Measurements from ENCODE around the gene ABR. TPM values are rescaled to one million over a fixed set of nuclear protein-coding genes. Genes with fewer than 3 reads are reported as not detected.
"Not testable (repeated sequence)": the region's sequence is repeated elsewhere in the genome, so short reads cannot be mapped to it uniquely, and the experiment has no call there.

The ABR gene
- total RNA-seq, 1 donor from 2014 or later, result 24.5 TPM

GRCh38 chr17:1136748-1137147 is 43.0 kb downstream of the ABR start:
- no peak overlapping the region for H3K9ac ChIP-seq (ENCODE audit: low read depth in 1 of 3, low read length in 3 of 3)
- H3K9me3 ChIP-seq (ENCODE audit: control insufficient read depth in 3 of 3, low read length in 3 of 3), result no peaks in the 10 kb centered on the region

GRCh38 chr17:1134634-1135324 is 45.0 kb downstream of the ABR start:
- H3K27ac ChIP-seq (ENCODE audit: low read depth, low read length), result no peak overlapping the region
- H3K27me3 ChIP-seq (ENCODE audit: control insufficient read depth in 3 of 3, insufficient read depth in 3 of 3, low read length in 3 of 3), result peaks cover 0 to 16% (median 0%) of the 10 kb centered on the region in 3 donors
- H3K4me1 ChIP-seq (ENCODE audit: control insufficient read depth in 3 of 3, insufficient read depth in 3 of 3, low read length in 3 of 3), result peaks cover 0 to 7% (median 4%) of the 10 kb centered on the region in 3 donors
- no peak overlapping the region for H3K4me3 ChIP-seq (ENCODE audit: low read length in 3 of 3)
- H3K36me3 ChIP-seq (ENCODE audit: control insufficient read depth in 3 of 3, insufficient read depth in 3 of 3, low read length in 3 of 3), result no peaks in the 10 kb centered on the region
- H3K9me3 ChIP-seq (ENCODE audit: control insufficient read depth in 3 of 3, low read length in 3 of 3), result no peaks in the 10 kb centered on the region
- no peak overlapping the region for H3K9ac ChIP-seq (ENCODE audit: low read depth in 1 of 3, low read length in 3 of 3)

More at GRCh38 chr17:1136748-1137147, 43.0 kb downstream of the ABR start:
- Histone ChIP-seq H3K27ac (ENCODE audit: low read depth, low read length) (no peak overlapping the region), H3K4me3 (ENCODE audit: low read length in 3 of 3) (no peak overlapping the region), H3K27me3 (ENCODE audit: control insufficient read depth in 3 of 3, insufficient read depth in 3 of 3, low read length in 3 of 3) (peaks cover 0 to 25% (median 7%) of the 10 kb centered on the region in 3 donors), H3K4me1 (ENCODE audit: control insufficient read depth in 3 of 3, insufficient read depth in 3 of 3, low read length in 3 of 3) (peaks cover 0 to 7% (median 4%) of the 10 kb centered on the region in 3 donors), H3K36me3 (ENCODE audit: control insufficient read depth in 3 of 3, insufficient read depth in 3 of 3, low read length in 3 of 3) (no peaks in the 10 kb centered on the region)

DNA sequence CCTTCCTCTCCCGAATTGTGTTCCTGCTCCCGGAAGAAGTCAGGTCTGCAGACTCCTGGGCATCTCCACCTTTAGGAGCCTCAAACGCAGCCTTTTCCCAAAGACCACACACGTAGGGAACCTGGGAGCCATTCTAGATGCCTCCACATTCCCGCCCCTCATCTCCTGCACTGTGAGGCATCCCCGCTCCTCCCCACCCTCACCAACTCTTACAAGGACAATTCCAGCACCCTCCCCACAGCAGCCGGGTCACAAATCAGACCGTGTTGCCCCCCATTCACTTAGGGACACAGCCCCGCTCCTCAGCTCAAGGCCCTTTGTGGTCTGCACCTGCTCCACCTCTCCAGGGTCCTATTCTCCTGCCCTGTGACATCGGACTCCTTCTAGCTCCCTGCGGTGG is 49.6 kb downstream of the ABR start:
- H3K27me3 ChIP-seq (ENCODE audit: control insufficient read depth in 3 of 3, insufficient read depth in 3 of 3, low read length in 3 of 3), result peaks cover 4 to 23% (median 4%) of the 10 kb centered on the region in 3 donors
- no peak overlapping the region for H3K4me3 ChIP-seq (ENCODE audit: low read length in 3 of 3)
- no peaks in the 10 kb centered on the region for H3K36me3 ChIP-seq (ENCODE audit: control insufficient read depth in 3 of 3, insufficient read depth in 3 of 3, low read length in 3 of 3)
- H3K4me1 ChIP-seq (ENCODE audit: control insufficient read depth in 3 of 3, insufficient read depth in 3 of 3, low read length in 3 of 3), result peaks cover 0 to 25% (median 21%) of the 10 kb centered on the region in 3 donors
- H3K9ac ChIP-seq (ENCODE audit: low read depth in 1 of 3, low read length in 3 of 3), result no peak overlapping the region
- no peaks in the 10 kb centered on the region for H3K9me3 ChIP-seq (ENCODE audit: control insufficient read depth in 3 of 3, low read length in 3 of 3)
- no peak overlapping the region for H3K27ac ChIP-seq (ENCODE audit: low read depth, low read length)

DNA sequence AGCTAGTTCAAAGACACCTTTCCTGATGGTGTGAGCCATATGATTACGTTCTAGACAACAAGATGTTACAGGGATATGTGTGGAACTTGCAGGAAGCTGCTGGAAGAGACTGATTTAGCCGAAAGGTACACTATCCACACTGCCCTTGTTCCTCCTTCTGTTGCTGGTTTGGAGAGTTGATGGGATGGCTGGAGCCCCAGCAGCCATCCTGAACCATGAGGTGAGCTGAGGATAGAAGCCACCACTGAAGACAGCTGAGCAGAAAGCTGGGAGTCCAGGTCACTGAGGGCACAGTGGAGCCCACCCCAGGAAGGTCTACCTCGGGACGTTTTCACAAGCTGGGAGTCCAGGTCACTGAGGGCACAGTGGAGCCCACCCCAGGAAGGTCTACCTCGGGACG is 51.3 kb downstream of the ABR start:
- not testable (repeated sequence) for H3K4me3 ChIP-seq (ENCODE audit: low read length in 3 of 3); H3K36me3 ChIP-seq (ENCODE audit: control insufficient read depth in 3 of 3, insufficient read depth in 3 of 3, low read length in 3 of 3); H3K9me3 ChIP-seq (ENCODE audit: control insufficient read depth in 3 of 3, low read length in 3 of 3); H3K27ac ChIP-seq (ENCODE audit: low read depth, low read length); H3K9ac ChIP-seq (ENCODE audit: low read depth in 1 of 3, low read length in 3 of 3)
- Histone ChIP-seq H3K27me3 (ENCODE audit: control insufficient read depth in 3 of 3, insufficient read depth in 3 of 3, low read length in 3 of 3) (peaks cover 14 to 24% (median 15%) of the 10 kb centered on the region in 3 donors), H3K4me1 (ENCODE audit: control insufficient read depth in 3 of 3, insufficient read depth in 3 of 3, low read length in 3 of 3) (peaks cover 2 to 20% (median 20%) of the 10 kb centered on the region in 3 donors)

DNA sequence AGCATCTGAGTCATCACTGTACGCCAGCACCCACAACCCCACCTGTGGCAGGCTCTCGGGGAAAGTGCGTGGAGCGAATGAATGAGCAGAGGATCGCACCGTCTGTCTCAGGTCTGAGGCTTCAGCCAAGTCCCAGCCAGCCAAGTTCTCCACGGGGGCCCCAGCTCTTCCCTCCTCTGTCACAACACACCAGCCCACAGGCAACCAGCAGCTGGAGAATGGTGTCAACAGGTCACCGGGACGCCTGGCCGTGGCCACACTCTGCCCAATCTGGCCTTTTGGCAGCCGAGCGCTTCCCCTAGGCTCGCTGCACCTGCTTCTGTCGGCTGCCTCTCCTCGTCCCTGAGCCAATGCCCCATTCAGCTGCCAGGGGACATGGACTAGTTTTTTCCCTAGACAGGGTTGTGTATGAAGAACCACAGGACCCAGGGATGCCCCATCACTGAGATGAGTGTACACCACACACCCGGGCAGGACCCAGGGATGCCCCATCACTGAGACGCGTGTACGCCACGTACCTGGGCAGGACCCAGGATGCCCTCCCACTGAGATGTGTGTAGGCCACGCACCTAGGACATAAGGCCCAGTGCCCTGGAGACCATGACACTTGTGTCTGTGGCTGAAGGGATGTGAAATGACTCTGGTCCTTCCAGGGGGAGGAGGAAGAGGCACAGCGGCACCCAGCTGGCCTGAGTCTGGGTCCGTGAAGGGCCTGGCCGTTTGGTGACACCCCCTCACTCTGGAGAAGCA is 52.8 kb downstream of the ABR start:
- Histone ChIP-seq H3K9ac (ENCODE audit: low read depth in 1 of 3, low read length in 3 of 3) (no peak overlapping the region), H3K4me1 (ENCODE audit: control insufficient read depth in 3 of 3, insufficient read depth in 3 of 3, low read length in 3 of 3) (peaks cover 10 to 31% (median 25%) of the 10 kb centered on the region in 3 donors), H3K27ac (ENCODE audit: low read depth, low read length) (no peak overlapping the region)

DNA sequence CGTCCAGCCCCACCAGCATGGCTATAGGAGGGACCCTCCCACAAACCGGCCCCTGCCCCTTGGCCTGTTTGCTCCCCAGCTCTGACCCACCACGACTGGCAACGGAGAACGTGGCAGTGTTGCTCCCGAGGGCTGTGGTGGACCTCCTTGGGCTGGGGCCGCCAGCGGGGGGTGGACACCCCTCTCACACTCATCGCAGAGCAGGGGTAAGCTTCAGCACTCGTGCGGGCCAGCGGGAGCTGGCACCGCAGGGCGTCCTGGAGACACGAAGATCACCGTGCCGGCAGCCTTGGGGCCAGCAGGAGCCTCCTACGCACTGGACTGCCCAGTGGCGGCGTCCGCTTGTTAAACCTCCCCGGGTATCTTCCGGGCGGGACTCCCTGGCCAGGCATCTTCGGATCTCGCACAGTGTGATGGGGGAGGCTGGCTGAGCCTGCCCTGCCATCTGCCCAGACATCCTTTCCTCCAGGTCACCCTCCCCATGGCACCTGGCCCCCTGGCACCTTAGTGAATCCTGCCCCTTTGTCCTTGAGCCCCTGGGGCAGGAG is 53.5 kb downstream of the ABR start:
- H3K4me1 ChIP-seq (ENCODE audit: control insufficient read depth in 3 of 3, insufficient read depth in 3 of 3, low read length in 3 of 3), result peaks cover 10 to 31% (median 25%) of the 10 kb centered on the region in 3 donors

More for the DNA sequence above, 52.8 kb downstream of the ABR start:
- Histone ChIP-seq H3K27me3 (ENCODE audit: control insufficient read depth in 3 of 3, insufficient read depth in 3 of 3, low read length in 3 of 3) (peaks cover 14 to 24% (median 18%) of the 10 kb centered on the region in 3 donors), H3K36me3 (ENCODE audit: control insufficient read depth in 3 of 3, insufficient read depth in 3 of 3, low read length in 3 of 3) (peaks cover 0 to 2% (median 0%) of the 10 kb centered on the region in 3 donors), H3K4me3 (ENCODE audit: low read length in 3 of 3) (no peak overlapping the region), H3K9me3 (ENCODE audit: control insufficient read depth in 3 of 3, low read length in 3 of 3) (no peaks in the 10 kb centered on the region)

DNA sequence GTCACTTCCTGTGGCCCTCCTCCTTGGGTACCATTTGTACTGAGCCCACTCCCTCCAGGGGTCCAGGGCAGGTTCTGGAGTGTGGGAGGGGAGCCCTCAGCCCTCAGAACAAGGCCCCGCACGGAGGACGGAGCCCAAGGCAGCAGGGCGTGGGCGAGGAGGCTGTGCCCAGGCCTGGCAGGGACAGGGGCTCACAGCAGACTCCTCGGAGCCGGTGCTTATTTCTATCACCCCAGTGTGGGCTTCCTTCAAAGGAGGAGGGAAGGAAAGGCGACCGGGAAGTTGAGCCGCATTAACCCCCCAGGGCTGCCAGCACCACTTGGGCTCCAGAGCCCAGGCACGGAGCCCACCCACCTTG is 54.0 kb downstream of the ABR start:
- Histone ChIP-seq H3K9me3 (ENCODE audit: control insufficient read depth in 3 of 3, low read length in 3 of 3) (no peaks in the 10 kb centered on the region), H3K4me1 (ENCODE audit: control insufficient read depth in 3 of 3, insufficient read depth in 3 of 3, low read length in 3 of 3) (peaks cover 10 to 31% (median 25%) of the 10 kb centered on the region in 3 donors), H3K9ac (ENCODE audit: low read depth in 1 of 3, low read length in 3 of 3) (peak overlapping the region in 1 of 3 donors; percentile 16), H3K36me3 (ENCODE audit: control insufficient read depth in 3 of 3, insufficient read depth in 3 of 3, low read length in 3 of 3) (peaks cover 0 to 2% (median 0%) of the 10 kb centered on the region in 3 donors), H3K27ac (ENCODE audit: low read depth, low read length) (no peak overlapping the region), H3K4me3 (ENCODE audit: low read length in 3 of 3) (no peak overlapping the region), H3K27me3 (ENCODE audit: control insufficient read depth in 3 of 3, insufficient read depth in 3 of 3, low read length in 3 of 3) (peaks cover 14 to 25% (median 18%) of the 10 kb centered on the region in 3 donors)

More for the DNA sequence above, 53.5 kb downstream of the ABR start:
- no peak overlapping the region for H3K4me3 ChIP-seq (ENCODE audit: low read length in 3 of 3)
- H3K9ac ChIP-seq (ENCODE audit: low read depth in 1 of 3, low read length in 3 of 3), result no peak overlapping the region
- no peaks in the 10 kb centered on the region for H3K9me3 ChIP-seq (ENCODE audit: control insufficient read depth in 3 of 3, low read length in 3 of 3)
- H3K36me3 ChIP-seq (ENCODE audit: control insufficient read depth in 3 of 3, insufficient read depth in 3 of 3, low read length in 3 of 3), result peaks cover 0 to 2% (median 0%) of the 10 kb centered on the region in 3 donors
- no peak overlapping the region for H3K27ac ChIP-seq (ENCODE audit: low read depth, low read length)
- peaks cover 14 to 24% (median 18%) of the 10 kb centered on the region in 3 donors for H3K27me3 ChIP-seq (ENCODE audit: control insufficient read depth in 3 of 3, insufficient read depth in 3 of 3, low read length in 3 of 3)

GRCh38 chr17:1124896-1125787 is 54.6 kb downstream of the ABR start:
- Histone ChIP-seq H3K9me3 (ENCODE audit: control insufficient read depth in 3 of 3, low read length in 3 of 3) (no peaks in the 10 kb centered on the region), H3K36me3 (ENCODE audit: control insufficient read depth in 3 of 3, insufficient read depth in 3 of 3, low read length in 3 of 3) (peaks cover 0 to 2% (median 0%) of the 10 kb centered on the region in 3 donors), H3K4me1 (ENCODE audit: control insufficient read depth in 3 of 3, insufficient read depth in 3 of 3, low read length in 3 of 3) (peaks cover 10 to 31% (median 25%) of the 10 kb centered on the region in 3 donors), H3K27me3 (ENCODE audit: control insufficient read depth in 3 of 3, insufficient read depth in 3 of 3, low read length in 3 of 3) (peaks cover 14 to 29% (median 18%) of the 10 kb centered on the region in 3 donors), H3K4me3 (ENCODE audit: low read length in 3 of 3) (no peak overlapping the region), H3K27ac (ENCODE audit: low read depth, low read length) (no peak overlapping the region), H3K9ac (ENCODE audit: low read depth in 1 of 3, low read length in 3 of 3) (no peak overlapping the region)

- Histone ChIP-seq H3K4me3 (ENCODE audit: low read length in 3 of 3) (no peak overlapping the region), H3K9ac (ENCODE audit: low read depth in 1 of 3, low read length in 3 of 3) (no peak overlapping the region), H3K27me3 (ENCODE audit: control insufficient read depth in 3 of 3, insufficient read depth in 3 of 3, low read length in 3 of 3) (peaks cover 14 to 29% (median 18%) of the 10 kb centered on the region in 3 donors), H3K4me1 (ENCODE audit: control insufficient read depth in 3 of 3, insufficient read depth in 3 of 3, low read length in 3 of 3) (peaks cover 10 to 31% (median 25%) of the 10 kb centered on the region in 3 donors), H3K36me3 (ENCODE audit: control insufficient read depth in 3 of 3, insufficient read depth in 3 of 3, low read length in 3 of 3) (peaks cover 0 to 2% (median 0%) of the 10 kb centered on the region in 3 donors), H3K9me3 (ENCODE audit: control insufficient read depth in 3 of 3, low read length in 3 of 3) (no peaks in the 10 kb centered on the region), H3K27ac (ENCODE audit: low read depth, low read length) (no peak overlapping the region)
These were observed 55.7 kb downstream of the ABR start for GRCh38 chr17:1123921-1124715.

Data from skeletal muscle tissue (tissue), 4 donors.